CD1c-positive myeloid dendritic cell (primary cell): ENCODE results near the gene KCNT1.
A peak's percentile ranks its signal among the peaks of the same experiment; 100 is the strongest.

Source experiments
- DNase-seq: peaks from one replicate; pipeline ENCODE4 v3.0.0-alpha.2; 2016; ENCODE audit errors: extremely low spot score

The KCNT1 gene

DNA sequence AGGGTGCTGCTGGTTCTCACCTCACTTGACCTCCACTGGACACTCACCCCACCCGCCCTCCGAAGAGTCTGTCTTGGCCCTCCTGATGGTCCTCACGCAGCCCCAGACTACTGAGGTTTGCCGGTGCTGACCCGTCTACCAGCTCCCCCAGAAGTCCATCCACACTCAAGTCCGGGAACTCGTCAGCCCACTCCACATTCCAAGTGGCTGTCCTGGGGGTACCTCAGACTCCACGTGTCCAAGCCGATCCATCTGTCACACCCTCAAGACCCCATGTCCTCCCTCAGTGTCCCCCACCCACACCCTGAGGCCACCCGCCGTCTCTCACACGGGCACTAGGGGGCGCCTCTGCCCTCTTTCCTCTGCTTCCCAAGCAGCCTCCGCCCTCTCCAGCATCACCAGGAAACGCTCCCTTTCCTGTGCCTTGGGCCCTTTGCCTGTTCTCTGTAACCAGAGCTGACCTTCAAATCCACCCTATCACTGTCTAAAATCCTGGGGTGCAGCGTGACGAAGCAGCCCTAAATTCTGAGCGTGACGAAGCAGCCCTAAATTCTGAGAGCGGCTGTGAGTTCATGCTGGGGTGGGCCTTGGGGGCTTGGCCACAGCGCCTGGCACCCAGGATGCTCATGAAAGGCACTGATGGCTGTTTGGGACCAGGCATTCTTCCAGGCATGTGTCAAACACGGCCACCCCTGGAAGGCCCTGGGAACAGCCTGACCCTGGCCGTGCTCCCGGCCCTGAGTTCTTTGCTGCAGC lies 95.7 kb downstream of the KCNT1 start:
- DNase-seq, result peak; percentile 21

DNA sequence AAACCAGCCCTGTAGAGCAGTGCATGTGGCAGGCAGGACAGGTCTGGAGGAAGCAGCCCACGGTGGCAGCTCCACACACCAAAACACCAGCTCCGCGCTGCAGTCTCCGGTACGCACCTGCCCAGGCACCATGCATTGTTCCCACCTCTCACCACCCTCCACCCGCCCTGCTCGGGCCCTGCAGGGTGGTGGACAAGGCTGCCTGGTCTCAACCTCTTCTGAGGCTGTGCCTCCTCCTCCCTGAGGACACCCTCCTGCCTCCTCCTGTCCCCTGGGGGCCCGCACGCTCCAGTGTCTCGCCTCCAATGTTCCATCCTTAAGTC lies 96.2 kb downstream of the KCNT1 start:
- no peak for DNase-seq

DNA sequence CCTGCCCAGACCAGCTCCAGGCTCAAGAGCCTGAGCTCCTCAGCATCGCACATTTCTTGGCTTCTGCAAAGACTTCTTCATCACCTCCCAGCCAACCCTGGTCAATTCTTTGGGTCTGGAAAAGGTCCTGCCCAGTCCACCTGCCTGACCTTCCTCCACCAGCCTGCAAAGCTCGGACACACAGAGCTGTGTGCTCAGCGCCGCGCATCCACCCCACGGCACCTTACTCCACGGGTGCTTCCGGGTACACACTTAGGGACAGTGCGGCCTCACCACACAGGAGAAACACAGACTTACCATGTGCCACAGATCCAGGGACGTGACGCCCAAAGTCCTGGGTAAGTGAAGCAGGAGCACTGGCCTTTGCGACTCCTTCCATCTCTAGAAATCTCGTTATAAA lies 97.3 kb downstream of the KCNT1 start:
- DNase-seq, result no peak

DNA sequence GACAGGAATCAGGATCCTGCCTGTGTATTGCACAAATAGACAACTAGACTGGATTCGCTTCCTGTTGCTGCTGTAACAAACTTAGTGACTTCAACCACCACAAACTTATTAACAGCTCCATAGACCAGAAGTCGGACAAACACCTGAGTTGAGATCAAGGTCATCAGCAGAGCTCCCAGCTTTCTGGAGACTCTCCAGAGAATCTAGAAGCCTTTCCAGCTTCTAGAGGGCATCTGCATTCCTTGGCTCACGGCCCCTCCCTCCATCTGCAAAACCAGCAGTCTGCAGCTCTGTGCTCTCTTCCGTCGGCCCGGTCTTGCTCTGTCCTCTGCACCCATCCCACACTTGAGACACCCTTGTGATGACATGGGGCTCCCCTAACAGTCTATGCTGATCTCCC lies 99.1 kb downstream of the KCNT1 start:
- DNase-seq, result no peak

DNA sequence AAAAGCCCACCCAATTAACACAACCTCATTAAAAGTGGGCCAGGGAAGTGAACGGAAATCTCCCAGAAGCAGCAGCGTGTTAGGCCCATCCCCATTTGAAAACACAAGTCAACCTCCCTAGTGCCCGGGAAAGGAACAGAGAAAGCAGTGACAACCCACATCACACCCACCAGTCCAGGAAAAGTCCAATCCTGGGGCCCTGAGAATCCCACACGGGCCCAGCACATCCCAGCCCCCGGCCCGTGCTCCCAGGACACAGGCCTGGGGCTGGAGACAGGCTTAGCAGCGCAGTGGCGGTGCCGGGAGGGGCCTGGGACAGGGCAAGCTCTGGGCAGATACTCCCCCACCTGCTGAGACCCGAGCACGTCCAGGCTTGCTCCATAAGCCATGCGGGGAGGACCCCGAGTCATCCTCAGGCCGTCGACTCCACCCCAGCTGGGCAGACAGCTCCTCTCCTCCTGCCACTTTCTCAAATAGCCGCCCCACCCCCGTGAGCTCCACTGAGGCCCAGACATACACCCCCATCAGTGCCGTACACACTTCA lies 101.0 kb downstream of the KCNT1 start:
- DNase-seq, result no peak

DNA sequence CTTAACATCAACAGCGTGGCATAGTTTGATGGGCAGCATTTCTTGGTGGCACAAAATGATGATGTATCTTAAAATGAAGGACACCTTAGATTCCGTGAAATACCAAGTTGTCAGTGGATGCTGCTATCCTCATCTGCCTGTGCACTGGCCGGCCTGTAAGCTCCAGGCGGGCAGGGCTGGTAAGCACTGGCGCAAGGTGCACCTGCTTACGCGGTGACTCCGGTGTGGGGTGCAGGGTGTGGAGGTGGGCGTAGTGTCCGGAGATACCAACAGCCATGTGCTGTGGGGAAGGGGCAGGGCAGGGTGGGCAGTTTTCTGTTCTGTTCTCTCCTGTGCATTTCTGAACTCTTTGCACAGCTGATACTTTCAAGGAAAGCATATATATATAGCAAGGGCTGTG lies 101.5 kb downstream of the KCNT1 start:
- no peak for DNase-seq

DNA sequence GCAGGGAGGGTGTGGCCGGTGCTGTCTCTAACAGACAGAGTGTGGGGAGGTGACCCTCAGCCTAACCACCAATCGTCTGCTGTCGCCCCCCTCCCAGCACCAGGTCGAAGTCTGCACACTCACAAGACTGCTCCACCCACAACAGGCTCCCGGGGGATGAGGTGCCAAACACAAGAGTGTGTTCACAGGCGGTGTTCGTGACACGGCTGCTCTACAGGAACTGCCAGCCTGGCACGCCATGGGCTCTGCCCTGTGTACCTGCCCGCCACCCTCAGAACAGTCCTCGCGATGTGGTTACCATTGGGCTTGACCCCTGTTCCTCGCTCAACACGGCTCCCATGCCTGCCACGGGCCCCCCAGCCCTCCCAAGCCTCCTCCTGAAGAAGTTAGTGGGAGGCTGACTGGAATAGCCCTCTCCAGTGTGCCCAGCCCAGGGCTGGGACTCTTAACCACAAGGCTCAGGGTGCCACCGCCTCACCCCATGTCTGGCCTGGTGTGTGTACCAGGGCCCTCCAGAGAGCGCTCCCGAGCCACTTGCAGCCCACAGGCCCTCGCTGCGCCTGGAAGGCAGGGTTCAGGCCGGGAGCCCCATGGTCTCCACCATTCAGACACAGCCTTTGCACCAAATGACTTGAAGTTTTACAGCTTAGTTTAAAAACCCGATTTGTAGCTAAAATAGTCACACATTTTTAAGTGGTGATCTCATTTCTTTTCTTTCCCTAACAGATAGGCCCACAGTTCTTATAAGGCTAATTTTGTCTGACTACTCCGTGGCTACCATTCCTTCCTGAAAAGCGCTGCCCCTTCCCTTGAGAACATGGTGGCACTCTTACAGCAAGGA lies 102.8 kb downstream of the KCNT1 start:
- DNase-seq, result no peak

DNA sequence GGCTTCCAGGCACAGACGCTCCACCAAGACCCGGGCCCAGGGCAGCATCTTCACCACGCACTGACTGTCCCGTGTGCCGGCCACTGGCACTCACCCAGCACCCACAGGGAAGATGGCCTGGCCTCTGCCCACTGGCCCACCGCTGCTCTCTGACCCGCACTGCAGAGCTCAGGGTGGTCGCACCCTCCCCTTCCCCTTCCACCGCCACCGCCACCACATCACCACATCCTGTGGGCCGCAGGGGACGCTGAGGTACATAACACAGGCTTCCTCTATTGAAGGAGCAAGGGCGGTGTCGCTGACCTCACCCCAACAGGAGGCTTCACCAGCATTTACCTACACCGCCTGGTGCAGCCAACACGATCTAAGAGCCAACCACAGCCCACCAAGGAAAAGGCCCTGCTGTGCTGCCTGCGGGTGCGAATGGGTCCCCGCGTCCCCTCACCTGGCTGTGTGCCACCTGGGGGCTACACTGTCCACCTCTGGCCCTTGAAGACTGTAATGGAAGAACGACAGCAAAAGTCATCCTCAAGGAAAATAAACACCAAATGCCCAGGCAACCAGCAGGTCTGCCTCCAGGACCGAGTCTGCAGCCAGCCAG lies 103.5 kb downstream of the KCNT1 start:
- no peak for DNase-seq

DNA sequence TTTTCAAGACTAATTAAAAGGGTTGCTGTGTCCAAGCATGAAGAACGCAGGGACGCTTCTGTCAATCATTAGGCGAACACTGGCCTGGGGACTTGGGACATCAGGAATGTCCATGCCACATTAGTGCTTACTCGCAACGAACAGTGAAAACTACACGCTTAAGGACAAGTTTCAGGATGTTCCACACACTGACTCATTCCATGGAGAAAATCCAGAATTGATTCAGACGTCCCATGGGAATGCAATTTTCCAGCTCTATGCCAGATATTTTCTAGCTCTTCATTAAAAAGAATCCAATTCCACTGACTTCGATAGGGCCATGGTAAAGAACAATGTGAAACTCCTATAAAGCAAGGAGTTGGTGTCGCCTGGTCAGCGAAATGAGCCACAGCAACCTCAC lies 107.2 kb downstream of the KCNT1 start:
- DNase-seq, result no peak

DNA sequence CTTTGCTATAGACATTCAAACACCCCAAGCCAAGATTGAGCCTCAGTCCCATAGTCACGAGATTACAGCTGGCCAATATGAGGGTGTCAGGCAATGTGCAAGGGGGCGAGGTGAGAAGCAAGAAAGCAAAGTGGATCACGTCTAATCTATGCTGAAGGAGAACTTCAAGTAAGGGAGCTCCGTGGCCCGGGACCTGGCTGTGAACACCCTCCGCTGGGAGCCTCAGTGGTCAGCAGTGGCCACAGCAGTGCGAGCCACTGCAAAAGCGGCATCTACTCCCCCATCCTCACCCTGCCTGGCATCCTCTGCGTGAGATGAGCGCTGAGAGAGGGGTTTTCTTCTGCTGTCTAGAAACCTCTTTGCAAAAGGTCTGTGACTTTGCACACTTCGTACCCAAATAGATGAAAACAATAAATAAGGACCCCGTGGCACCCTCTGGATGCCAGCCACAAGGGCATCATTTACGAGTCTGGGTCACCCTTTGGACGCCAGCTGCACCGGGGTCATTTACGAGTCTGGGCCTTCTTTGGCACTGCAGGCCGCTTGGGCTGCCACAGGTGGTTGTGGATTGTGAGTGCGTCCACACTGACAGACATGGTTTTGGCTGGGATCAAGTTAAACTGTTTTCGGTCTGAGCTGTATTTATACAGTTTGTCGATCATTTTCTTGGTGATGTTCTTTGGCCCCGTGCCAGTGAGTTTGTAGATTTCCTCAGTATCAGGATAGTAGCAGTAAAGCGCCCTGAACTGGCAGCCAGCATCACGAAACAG lies 109.0 kb downstream of the KCNT1 start:
- DNase-seq, result no peak

DNA sequence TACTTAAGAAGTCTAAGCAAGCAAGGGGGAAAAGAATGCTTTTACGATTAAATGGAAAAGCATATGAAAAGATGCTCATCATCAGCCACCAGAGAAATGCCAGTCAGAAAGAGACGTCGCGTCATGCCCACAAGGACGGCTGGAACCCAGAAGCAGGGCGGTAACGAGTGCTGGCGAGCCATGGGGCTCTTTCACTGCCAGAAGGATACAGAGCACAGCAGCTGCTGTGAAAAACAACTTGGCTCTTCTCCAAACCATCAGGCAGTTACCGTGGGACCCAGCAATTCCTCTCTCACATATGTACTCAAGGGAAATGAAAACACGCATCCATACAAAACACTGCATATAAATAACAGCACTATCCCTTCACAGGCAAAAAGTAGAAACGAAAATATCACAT lies 109.8 kb downstream of the KCNT1 start:
- DNase-seq, result no peak

DNA sequence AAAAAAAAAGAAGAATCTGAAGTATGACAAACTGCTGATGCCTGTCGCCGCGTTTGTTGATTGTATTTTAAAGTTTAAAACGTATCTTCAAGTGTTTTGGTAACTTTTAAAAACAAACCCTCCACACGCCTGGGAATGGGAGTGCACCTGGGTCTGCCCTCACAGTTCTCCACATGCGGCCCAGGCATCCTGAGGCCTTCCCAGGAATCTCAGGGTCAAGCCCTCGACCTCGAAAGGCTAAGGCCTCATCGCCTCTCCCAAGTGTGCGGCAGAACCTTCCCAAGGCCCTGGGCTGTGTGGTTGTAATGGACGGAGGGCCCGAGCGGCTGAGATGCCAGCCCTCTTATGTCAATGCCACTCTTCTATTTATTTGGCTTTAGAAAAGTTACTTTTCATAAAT lies 111.0 kb downstream of the KCNT1 start:
- no peak for DNase-seq

DNA sequence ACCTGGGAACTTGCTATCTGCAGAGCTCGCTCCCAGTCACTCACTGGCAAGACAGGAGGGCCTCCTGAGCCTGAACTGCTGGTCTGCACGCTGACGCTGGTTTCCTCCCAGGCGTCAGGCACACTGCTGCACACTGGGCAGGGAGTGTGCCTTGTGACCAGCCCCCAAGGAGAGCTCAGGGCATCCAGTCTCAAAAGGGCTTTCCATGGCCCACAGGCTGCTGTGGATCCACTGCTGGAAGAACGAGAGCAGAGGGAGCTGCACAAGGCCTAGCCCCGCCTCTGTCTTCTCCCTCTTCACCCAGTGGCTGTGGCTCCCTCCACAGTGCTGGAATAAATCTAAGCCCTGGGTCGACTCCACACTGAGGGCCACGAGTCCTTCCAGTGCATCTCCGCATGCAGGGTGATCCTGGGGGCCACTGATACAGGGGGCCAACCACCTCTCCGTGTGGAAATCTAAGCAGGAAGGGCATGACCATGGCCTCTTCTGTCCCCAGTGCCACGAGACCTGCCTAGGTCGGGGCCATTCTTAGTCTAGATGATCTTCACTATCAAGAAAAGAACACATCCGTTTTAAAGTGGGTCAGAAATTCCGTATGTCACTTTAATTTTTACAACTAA lies 111.8 kb downstream of the KCNT1 start:
- no peak for DNase-seq

DNA sequence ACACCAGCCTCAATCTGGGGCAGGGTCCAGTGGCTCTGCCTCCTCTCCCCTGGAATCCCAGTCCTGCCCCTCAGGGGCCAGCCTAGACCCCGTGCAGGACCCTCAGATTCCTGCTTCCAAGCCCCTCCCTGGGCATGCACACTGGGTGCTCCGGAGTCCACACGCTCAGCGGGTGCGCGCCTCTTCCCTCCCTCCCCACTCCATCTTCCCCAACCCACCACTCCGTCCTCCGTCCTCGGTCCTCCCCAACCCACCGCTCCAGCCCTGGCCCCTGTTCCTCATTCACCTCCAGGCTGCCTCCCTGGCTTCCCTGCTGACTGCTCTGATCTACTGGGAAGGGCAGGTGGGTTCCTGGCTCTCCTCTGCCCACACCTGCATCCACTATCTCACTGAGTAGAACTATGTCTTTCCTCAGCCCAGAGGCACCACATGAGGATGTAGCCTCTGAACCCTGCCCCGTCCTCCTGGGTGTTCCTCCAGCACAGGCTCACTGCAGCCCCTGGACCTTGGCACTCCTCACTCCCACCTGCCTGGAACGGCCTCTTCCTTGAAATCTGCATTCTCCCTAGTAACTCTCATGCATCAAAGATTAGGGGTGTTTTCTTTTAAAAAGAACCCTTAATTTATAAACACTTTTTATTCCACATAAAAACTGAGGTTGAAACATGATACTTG lies 112.6 kb downstream of the KCNT1 start:
- no peak for DNase-seq

DNA sequence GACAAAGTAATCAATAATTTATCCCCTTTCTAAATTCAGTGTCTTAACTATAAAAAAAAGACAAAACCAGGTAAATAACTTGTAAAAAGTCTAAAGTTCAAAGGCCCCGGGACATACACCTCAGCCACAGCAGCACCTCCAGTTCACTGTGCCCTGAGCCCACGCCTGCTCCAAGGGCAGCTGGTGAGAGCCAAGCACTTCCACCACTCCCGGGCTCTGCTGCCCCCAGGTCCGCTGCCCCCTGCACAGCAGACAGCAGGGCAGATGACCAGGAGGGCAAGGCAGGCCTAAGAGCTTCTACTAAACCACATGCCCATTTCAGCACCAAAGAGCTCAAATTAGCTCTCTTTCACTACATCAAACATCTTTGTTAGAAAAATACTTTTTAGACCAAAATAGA lies 113.4 kb downstream of the KCNT1 start:
- no peak for DNase-seq

DNA sequence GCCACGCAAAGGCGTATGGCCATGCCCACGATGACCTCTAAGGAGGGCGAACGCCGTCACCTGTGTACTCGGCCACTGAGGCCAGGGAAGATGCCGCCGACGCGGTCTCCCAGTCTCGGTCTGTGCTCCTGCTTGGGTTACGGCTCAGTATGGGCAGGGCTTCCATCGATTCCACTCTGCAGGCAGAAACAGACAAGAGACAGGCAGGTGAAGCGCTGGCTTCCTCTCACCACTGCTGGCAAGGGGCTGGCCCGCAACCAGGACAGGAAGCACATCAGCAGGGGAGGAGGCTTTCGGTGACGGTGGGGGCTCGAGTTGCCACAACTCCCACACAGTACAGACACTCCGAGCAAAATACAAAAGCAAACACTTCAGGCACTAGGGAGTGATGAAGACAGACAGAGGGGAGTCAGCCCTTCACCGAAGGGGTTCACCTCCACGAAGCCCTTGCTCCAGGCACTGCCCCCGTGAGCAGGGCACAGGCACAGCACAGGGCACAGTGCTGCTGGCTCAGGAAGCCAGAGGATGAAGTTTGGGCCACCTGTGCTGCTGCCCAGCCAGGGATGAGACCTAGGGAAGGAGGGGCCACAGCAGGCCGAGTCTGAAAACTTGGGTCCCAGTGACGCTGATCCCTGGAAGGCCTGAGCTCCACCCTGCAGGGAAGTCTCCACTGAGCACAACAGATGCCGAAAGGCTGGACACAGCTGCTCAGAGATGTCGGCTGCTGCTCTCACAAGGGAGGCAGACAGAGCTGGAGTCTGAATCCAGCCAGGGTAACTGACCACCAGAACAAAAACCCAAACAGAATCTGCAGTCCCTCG lies 114.1 kb downstream of the KCNT1 start:
- no peak for DNase-seq

DNA sequence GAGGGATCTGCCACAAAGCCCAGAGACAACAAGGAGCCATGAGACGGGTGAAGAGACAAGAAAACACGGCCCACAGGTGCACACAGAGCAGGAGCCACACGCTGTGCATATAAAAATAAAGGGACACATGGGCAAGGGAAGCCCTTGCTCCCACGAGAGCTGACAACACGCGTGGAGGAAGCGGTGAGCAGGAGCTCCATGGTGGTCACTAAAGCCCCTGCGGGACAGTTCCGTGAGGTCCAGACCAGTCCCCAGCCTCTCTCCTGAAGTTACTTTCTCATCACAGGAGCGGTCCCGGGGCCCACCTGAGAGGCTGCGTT lies 114.6 kb downstream of the KCNT1 start:
- no peak for DNase-seq

DNA sequence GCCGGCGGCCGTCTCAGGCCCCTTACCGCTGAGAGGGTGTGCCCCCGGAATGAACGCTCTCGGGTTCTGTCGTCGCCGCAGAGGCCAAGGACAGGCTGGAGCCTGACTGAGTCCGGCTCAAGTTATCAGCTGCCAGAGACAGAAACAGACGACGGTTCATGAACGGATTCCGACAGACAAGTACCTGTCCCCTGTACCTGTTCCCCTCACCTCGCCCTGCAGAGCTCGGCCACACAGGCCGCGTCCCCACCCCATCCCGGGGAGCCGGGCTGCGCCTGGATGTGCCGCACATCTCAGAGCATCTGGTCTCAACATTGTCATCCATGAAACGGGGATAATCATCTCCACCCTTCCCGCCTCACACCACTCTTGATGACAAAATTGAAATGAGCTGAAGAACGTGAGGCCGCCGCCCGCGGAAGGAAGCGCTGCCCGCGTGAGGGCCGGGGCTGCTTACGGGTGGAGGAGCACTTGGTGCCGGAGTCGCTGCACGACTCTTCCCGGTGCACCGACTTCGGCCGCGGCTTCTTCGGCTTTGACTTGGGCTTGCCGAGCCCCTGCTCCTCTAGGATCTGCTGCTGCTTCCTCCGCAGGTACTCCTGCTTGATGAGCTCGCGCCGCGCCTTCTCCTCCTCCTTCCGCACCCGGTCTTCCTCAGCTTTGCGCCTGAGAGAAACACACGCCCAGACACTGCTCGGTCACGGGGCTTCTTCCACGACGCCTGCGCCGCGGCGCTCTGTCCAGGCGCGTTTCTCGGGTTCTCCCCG lies 116.1 kb downstream of the KCNT1 start:
- no peak for DNase-seq

DNA sequence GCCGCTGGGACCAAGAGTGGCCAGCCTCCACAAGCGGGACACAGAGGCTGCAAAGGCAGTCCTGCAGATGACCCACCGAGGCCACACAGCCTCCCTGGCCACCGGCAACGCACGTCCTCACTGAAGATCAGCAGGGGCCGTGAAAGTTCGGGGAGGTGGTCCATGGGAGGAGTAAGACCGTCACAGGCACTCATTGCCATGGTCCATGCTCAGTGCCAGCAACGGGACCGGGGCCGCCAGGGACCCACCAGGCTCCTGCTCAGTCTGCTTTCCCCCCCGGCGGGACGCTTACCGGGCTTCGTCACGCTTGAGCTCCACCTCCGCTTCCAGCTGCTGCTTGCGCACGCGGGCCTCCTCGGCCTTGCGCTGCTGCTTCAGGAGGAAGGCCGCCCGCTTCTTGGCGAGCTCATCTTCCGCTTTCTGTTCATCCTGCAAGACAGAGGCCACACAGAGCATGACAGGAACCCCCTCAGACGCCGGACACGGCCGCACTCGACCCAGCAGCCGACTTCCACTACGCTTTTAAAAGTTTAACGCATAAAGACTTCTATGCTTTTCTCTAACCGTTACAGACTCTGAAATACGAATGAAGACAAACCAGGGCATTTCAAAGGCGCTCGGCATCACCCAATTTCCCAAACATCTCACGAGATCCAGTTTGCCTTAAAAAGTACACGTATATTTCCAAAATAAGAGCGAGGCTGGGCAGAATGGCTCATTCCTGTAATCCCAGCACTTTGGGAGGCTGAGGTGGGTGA lies 116.9 kb downstream of the KCNT1 start:
- no peak for DNase-seq
